HL-60 (cell line): ENCODE data around the gene DYSF.

Experiments
- GABPA ChIP-seq: IDR thresholded peaks from 2 replicates; pipeline ENCODE4 v1.6.1; 2012; ENCODE audit warnings: low read depth
- POLR2AphosphoS5 ChIP-seq: IDR thresholded peaks from 2 replicates; pipeline ENCODE4 v1.6.1; 2012; ENCODE audit warnings: low read depth
- SPI1 ChIP-seq: IDR thresholded peaks from 2 replicates; pipeline ENCODE4 v1.6.1; 2012; ENCODE audit warnings: low read depth, mild to moderate bottlenecking, borderline replicate concordance
- TF ChIP-seq, protein P1 (sequence below): IDR thresholded peaks from one replicate; pipeline ENCODE4 v1.5.1; 2011; ENCODE audit warnings: low read length, control low read depth, inconsistent platforms; ENCODE audit not compliant: insufficient read depth
- TF ChIP-seq, protein P2 (sequence below): IDR thresholded peaks from 2 replicates; pipeline ENCODE4 v1.6.1; 2012; ENCODE audit warnings: low read depth; ENCODE audit not compliant: insufficient replicate concordance

DNA sequence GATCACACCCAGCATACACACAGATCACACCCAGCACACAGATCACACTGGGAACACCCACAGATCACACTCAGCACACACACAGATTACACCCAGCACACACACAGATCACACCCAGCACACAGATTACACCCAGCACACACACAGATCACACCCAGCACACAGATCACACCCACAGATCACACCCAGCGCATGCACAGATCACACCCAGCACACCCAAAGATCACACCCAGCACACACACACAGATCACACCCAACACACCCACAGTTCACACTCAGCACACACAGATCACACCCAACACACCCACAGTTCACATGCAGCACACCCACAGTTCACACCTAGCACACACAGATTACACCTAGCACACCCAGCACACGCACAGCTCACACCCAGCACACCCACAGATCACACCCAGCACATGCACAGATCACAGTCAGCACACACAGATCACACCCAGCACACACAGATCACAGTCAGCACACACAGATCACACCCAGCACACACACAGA, 117.6 kb downstream of the DYSF start:
- TF ChIP-seq, protein P1, sequence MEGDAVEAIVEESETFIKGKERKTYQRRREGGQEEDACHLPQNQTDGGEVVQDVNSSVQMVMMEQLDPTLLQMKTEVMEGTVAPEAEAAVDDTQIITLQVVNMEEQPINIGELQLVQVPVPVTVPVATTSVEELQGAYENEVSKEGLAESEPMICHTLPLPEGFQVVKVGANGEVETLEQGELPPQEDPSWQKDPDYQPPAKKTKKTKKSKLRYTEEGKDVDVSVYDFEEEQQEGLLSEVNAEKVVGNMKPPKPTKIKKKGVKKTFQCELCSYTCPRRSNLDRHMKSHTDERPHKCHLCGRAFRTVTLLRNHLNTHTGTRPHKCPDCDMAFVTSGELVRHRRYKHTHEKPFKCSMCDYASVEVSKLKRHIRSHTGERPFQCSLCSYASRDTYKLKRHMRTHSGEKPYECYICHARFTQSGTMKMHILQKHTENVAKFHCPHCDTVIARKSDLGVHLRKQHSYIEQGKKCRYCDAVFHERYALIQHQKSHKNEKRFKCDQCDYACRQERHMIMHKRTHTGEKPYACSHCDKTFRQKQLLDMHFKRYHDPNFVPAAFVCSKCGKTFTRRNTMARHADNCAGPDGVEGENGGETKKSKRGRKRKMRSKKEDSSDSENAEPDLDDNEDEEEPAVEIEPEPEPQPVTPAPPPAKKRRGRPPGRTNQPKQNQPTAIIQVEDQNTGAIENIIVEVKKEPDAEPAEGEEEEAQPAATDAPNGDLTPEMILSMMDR, result no peak
- TF ChIP-seq, protein P2, sequence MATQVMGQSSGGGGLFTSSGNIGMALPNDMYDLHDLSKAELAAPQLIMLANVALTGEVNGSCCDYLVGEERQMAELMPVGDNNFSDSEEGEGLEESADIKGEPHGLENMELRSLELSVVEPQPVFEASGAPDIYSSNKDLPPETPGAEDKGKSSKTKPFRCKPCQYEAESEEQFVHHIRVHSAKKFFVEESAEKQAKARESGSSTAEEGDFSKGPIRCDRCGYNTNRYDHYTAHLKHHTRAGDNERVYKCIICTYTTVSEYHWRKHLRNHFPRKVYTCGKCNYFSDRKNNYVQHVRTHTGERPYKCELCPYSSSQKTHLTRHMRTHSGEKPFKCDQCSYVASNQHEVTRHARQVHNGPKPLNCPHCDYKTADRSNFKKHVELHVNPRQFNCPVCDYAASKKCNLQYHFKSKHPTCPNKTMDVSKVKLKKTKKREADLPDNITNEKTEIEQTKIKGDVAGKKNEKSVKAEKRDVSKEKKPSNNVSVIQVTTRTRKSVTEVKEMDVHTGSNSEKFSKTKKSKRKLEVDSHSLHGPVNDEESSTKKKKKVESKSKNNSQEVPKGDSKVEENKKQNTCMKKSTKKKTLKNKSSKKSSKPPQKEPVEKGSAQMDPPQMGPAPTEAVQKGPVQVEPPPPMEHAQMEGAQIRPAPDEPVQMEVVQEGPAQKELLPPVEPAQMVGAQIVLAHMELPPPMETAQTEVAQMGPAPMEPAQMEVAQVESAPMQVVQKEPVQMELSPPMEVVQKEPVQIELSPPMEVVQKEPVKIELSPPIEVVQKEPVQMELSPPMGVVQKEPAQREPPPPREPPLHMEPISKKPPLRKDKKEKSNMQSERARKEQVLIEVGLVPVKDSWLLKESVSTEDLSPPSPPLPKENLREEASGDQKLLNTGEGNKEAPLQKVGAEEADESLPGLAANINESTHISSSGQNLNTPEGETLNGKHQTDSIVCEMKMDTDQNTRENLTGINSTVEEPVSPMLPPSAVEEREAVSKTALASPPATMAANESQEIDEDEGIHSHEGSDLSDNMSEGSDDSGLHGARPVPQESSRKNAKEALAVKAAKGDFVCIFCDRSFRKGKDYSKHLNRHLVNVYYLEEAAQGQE, result no peak
- no peak for TF ChIP-seq POLR2AphosphoS5
- no peak for TF ChIP-seq SPI1
- TF ChIP-seq GABPA, result no peak
